ENCODE data around the gene ZCCHC7. TPM values are rescaled to one million over a fixed set of nuclear protein-coding genes. Genes with fewer than 3 reads are reported as not detected.
A peak's percentile ranks its signal among the peaks of the same experiment; 100 is the strongest.

The ZCCHC7 gene
- total RNA-seq, 1 donor: 32.6 TPM

DNA sequence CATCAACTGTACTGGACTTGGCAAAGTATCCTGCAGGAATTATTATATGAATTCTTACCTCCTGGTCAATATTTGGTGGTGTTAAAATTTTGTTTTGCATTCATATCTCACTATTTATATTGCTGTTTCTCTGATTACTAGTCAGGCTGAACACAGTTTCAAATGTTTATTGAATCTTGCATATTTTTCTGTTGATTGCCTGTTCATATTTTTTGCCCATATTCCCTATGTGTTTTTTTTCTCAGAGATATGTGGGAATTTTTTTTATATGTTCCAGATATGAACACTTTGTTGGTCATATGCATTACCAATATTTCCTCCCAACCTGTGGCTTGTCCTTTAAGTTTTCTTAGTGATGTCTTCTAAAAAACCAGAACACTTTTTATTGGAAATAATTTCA, 153.2 kb downstream of the ZCCHC7 start:
- Histone ChIP-seq H3K27ac (ENCODE audit: low read depth, low read length) (no peak overlapping the region), H3K4me3 (ENCODE audit: insufficient read depth, low read length) (no peak overlapping the region), H3K27me3 (ENCODE audit: insufficient read depth, low read length) (no peaks in the 10 kb centered on the region), H2AFZ (ENCODE audit: low read length) (no peak overlapping the region), H4K20me1 (ENCODE audit: insufficient read depth, low read length) (no peaks in the 10 kb centered on the region), H3K36me3 (ENCODE audit: insufficient read depth, low read length) (no peaks in the 10 kb centered on the region), H3K79me2 (ENCODE audit: insufficient read depth, low read length) (no peaks in the 10 kb centered on the region), H3K4me1 (ENCODE audit: insufficient read depth, low read length) (no peaks in the 10 kb centered on the region), H3K4me2 (ENCODE audit: insufficient read depth, low read length) (no peak overlapping the region), H3K9me3 (ENCODE audit: low read depth, low read length) (no peaks in the 10 kb centered on the region)
- DNase-seq (ENCODE audit: insufficient read length, low spot score, missing footprints): no peak
- TF ChIP-seq, protein P1, sequence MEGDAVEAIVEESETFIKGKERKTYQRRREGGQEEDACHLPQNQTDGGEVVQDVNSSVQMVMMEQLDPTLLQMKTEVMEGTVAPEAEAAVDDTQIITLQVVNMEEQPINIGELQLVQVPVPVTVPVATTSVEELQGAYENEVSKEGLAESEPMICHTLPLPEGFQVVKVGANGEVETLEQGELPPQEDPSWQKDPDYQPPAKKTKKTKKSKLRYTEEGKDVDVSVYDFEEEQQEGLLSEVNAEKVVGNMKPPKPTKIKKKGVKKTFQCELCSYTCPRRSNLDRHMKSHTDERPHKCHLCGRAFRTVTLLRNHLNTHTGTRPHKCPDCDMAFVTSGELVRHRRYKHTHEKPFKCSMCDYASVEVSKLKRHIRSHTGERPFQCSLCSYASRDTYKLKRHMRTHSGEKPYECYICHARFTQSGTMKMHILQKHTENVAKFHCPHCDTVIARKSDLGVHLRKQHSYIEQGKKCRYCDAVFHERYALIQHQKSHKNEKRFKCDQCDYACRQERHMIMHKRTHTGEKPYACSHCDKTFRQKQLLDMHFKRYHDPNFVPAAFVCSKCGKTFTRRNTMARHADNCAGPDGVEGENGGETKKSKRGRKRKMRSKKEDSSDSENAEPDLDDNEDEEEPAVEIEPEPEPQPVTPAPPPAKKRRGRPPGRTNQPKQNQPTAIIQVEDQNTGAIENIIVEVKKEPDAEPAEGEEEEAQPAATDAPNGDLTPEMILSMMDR (IDR thresholded peaks at IDR 0.05; ENCODE audit: extremely low read depth, low read depth, low read length): no peak

DNA sequence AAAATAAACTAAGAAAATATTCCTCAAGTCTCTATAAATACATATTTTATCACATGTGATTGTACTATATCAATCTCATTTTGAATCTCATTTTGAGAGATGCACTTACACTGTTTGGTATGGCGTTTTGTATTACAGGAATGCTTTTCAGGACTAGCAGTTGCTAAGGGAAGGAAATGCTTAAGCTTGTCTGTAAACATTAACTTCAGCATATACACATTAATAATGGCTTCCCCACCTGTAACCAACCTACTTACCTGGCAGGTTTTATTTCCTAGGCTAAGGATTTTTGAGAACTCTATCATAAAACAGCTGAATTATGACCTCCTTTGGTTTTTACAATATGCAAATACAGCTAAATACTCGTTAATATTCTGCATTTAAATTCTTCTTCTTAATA, 161.2 kb downstream of the ZCCHC7 start:
- H3K4me1 ChIP-seq (ENCODE audit: insufficient read depth, low read length): peaks cover 18% of the 10 kb centered on the region
- H3K4me3 ChIP-seq (ENCODE audit: insufficient read depth, low read length): no peak overlapping the region
- H3K9me3 ChIP-seq (ENCODE audit: low read depth, low read length): no peaks in the 10 kb centered on the region
- DNase-seq (ENCODE audit: insufficient read length, low spot score, missing footprints): no peak
- TF ChIP-seq, protein P1 (IDR thresholded peaks at IDR 0.05; ENCODE audit: extremely low read depth, low read depth, low read length): no peak
- no peaks in the 10 kb centered on the region for H4K20me1 ChIP-seq (ENCODE audit: insufficient read depth, low read length)
- H3K4me2 ChIP-seq (ENCODE audit: insufficient read depth, low read length): no peak overlapping the region
- H3K36me3 ChIP-seq (ENCODE audit: insufficient read depth, low read length): no peaks in the 10 kb centered on the region
- H3K27me3 ChIP-seq (ENCODE audit: insufficient read depth, low read length): no peaks in the 10 kb centered on the region
- no peaks in the 10 kb centered on the region for H3K79me2 ChIP-seq (ENCODE audit: insufficient read depth, low read length)
- no peak overlapping the region for H2AFZ ChIP-seq (ENCODE audit: low read length)
- no peak overlapping the region for H3K27ac ChIP-seq (ENCODE audit: low read depth, low read length)

DNA sequence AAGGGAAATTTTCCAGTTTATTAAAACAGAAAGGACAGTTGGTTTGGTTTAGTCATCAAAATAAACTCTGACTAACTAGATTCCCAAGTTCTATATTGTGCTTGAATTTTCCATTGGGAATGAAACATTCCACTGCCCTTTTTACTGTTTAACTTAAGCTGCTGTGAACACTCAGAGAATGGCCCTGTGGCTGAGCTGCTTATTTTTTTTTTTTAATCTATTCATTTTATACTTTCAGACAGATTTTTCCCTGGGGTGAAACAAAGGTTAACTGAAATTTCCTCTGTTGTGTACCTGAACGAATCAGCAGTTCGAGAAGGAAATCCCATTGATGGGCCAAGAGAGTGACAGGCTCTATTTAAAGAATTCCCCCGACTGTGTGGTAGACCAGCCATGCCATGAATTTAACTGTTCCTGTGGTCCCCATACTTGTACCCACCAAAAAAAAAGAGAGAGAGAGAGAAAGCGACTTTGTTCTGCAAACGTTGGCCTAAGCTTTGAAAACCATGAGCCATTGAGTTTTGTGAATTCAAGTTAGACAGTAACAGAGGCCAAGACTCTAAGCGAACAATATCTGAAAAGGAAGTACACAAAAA, 163.5 kb downstream of the ZCCHC7 start:
- peak overlapping the region; percentile 87 for H3K27ac ChIP-seq (ENCODE audit: low read depth, low read length)
- no peak overlapping the region for H3K4me3 ChIP-seq (ENCODE audit: insufficient read depth, low read length)
- peak; percentile 58 for DNase-seq (ENCODE audit: insufficient read length, low spot score, missing footprints)
- H2AFZ ChIP-seq (ENCODE audit: low read length): no peak overlapping the region
- no peaks in the 10 kb centered on the region for H3K27me3 ChIP-seq (ENCODE audit: insufficient read depth, low read length)
- H3K4me2 ChIP-seq (ENCODE audit: insufficient read depth, low read length): peak overlapping the region; percentile 66
- peaks cover 18% of the 10 kb centered on the region for H3K4me1 ChIP-seq (ENCODE audit: insufficient read depth, low read length)
- H3K79me2 ChIP-seq (ENCODE audit: insufficient read depth, low read length): no peaks in the 10 kb centered on the region
- TF ChIP-seq, protein P1 (IDR thresholded peaks at IDR 0.05; ENCODE audit: extremely low read depth, low read depth, low read length): no peak
- no peaks in the 10 kb centered on the region for H3K36me3 ChIP-seq (ENCODE audit: insufficient read depth, low read length)
- H3K9me3 ChIP-seq (ENCODE audit: low read depth, low read length): no peaks in the 10 kb centered on the region
- no peaks in the 10 kb centered on the region for H4K20me1 ChIP-seq (ENCODE audit: insufficient read depth, low read length)

DNA sequence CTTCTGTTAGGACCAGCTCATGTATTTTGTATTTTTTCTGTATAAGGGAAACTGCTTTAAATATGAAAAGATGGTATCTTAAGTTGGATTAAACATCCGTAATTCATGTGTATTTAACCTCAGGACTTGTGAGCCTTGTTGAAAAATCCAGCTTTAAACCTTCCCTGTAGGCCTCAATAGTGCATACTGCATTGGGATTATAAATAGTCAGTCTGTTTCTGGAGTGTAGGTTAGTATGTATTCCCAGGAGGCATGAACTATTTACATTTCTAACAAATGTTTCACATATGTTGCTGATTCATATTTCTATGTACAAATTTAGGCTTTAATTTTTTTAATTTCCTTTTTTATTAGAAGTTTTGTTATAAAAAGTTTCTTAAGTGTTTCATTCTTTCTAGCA, 164.3 kb downstream of the ZCCHC7 start:
- Histone ChIP-seq H2AFZ (ENCODE audit: low read length) (no peak overlapping the region), H4K20me1 (ENCODE audit: insufficient read depth, low read length) (no peaks in the 10 kb centered on the region), H3K79me2 (ENCODE audit: insufficient read depth, low read length) (peaks cover 2% of the 10 kb centered on the region), H3K27ac (ENCODE audit: low read depth, low read length) (peak overlapping the region; percentile 87), H3K27me3 (ENCODE audit: insufficient read depth, low read length) (no peaks in the 10 kb centered on the region), H3K9me3 (ENCODE audit: low read depth, low read length) (no peaks in the 10 kb centered on the region), H3K36me3 (ENCODE audit: insufficient read depth, low read length) (no peaks in the 10 kb centered on the region), H3K4me3 (ENCODE audit: insufficient read depth, low read length) (no peak overlapping the region), H3K4me1 (ENCODE audit: insufficient read depth, low read length) (peaks cover 18% of the 10 kb centered on the region), H3K4me2 (ENCODE audit: insufficient read depth, low read length) (no peak overlapping the region)
- DNase-seq (ENCODE audit: insufficient read length, low spot score, missing footprints): no peak
- TF ChIP-seq, protein P1 (IDR thresholded peaks at IDR 0.05; ENCODE audit: extremely low read depth, low read depth, low read length): no peak
